Peyer's patch (tissue), 4 donors: Measurements from ENCODE around the gene KLF4.

Experiments used
- POLR2A ChIP-seq, 2 donors: fragments of 450-650 bp; IDR thresholded peaks; one replicate each; pipeline ENCODE4 v1.5.1; 2017; ENCODE audit warnings: antibody characterized with exemption in 2 of 2, mild to moderate bottlenecking in 2 of 2, moderate library complexity in 2 of 2
- TF ChIP-seq, protein P1 (sequence below), 6 experiments: fragments of 450-650 bp in 4 of 6; fragments of 200-600 bp in 2 of 6; sonication (generic) in 1 of 6; IDR thresholded peaks; one replicate each; pipeline ENCODE4 v1.5.1; 2017 to 2019; ENCODE audit warnings: antibody characterized with exemption in 6 of 6, mild to moderate bottlenecking in 3 of 6, moderate library complexity in 1 of 6

DNA sequence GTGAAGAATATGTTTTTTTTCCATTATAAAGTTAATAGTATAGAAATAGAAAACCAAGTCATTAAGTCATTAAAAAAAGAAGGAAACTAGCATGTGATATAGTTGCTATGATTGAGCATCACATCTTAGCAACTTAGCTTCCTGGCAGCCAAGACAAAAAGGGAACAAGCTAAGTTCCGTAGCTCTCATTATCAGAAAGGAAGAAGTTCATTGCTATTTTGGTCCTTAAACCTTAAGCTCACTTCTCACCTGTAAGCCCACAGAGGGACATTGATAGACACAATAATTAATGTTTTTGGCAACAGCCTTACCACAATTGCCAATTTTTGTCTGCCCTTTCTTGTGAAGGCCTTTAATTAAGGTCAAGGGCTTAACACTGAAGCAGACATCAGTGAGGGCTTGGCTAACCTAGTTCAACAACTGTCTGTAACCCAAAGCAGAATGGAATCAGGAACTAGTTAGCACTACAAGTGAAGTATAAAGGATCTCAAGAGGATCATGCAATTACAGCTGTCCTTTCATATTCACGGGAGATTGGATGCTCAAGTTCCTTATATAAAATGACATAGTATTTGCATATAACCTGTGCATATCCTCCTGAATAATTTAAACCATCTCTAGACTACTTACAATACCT is 24.0 kb upstream of the KLF4 start:
- TF ChIP-seq, protein P1, sequence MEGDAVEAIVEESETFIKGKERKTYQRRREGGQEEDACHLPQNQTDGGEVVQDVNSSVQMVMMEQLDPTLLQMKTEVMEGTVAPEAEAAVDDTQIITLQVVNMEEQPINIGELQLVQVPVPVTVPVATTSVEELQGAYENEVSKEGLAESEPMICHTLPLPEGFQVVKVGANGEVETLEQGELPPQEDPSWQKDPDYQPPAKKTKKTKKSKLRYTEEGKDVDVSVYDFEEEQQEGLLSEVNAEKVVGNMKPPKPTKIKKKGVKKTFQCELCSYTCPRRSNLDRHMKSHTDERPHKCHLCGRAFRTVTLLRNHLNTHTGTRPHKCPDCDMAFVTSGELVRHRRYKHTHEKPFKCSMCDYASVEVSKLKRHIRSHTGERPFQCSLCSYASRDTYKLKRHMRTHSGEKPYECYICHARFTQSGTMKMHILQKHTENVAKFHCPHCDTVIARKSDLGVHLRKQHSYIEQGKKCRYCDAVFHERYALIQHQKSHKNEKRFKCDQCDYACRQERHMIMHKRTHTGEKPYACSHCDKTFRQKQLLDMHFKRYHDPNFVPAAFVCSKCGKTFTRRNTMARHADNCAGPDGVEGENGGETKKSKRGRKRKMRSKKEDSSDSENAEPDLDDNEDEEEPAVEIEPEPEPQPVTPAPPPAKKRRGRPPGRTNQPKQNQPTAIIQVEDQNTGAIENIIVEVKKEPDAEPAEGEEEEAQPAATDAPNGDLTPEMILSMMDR (IDR thresholded peaks at IDR 0.05), result no peak
- TF ChIP-seq POLR2A (IDR thresholded peaks at IDR 0.05), result no peak
